HCEC 1CT (cell line): Measurements from ENCODE around the gene ZNF423.

Experiments used
- DNase-seq: peaks from one replicate; pipeline ENCODE4 v3.0.0-alpha.2; 2017

The ZNF423 gene

GRCh38 chr16:49617710-49618330 is 238.1 kb downstream of the ZNF423 start:
- DNase-seq = no peak

GRCh38 chr16:49617016-49617629 is 238.8 kb downstream of the ZNF423 start:
- DNase-seq = no peak

- DNase-seq = no peak
Measured at GRCh38 chr16:49615576-49615975, 240.3 kb downstream of the ZNF423 start.

GRCh38 chr16:49610983-49611382 is 244.9 kb downstream of the ZNF423 start:
- DNase-seq = no peak

- DNase-seq = no peak
Measured at GRCh38 chr16:49608779-49609178, 247.1 kb downstream of the ZNF423 start.

- no peak for DNase-seq
Measured at GRCh38 chr16:49608098-49608497, 247.8 kb downstream of the ZNF423 start.

- DNase-seq = no peak
Measured at GRCh38 chr16:49605536-49606254, 250.2 kb downstream of the ZNF423 start.

GRCh38 chr16:49604602-49605001 is 251.3 kb downstream of the ZNF423 start:
- no peak for DNase-seq

GRCh38 chr16:49603956-49604355 is 252.0 kb downstream of the ZNF423 start:
- DNase-seq = no peak

GRCh38 chr16:49602976-49603310 is 253.0 kb downstream of the ZNF423 start:
- DNase-seq = no peak

- DNase-seq = no peak
Measured at GRCh38 chr16:49602201-49602975, 253.5 kb downstream of the ZNF423 start.

- DNase-seq = no peak
Measured at GRCh38 chr16:49601576-49601975, 254.3 kb downstream of the ZNF423 start.

- DNase-seq = no peak
Measured at GRCh38 chr16:49600976-49601375, 254.9 kb downstream of the ZNF423 start.

- no peak for DNase-seq
Measured at GRCh38 chr16:49600536-49600935, 255.4 kb downstream of the ZNF423 start.

GRCh38 chr16:49599704-49600103 is 256.2 kb downstream of the ZNF423 start:
- DNase-seq = no peak

GRCh38 chr16:49599281-49599680 is 256.6 kb downstream of the ZNF423 start:
- no peak for DNase-seq

- DNase-seq = no peak
Measured at GRCh38 chr16:49598383-49599170, 257.3 kb downstream of the ZNF423 start.

- DNase-seq = no peak
Measured at GRCh38 chr16:49597796-49598195, 258.1 kb downstream of the ZNF423 start.

GRCh38 chr16:49596648-49597291 is 259.1 kb downstream of the ZNF423 start:
- DNase-seq = no peak

GRCh38 chr16:49596068-49596467 is 259.8 kb downstream of the ZNF423 start:
- no peak for DNase-seq

- no peak for DNase-seq
Measured at GRCh38 chr16:49594685-49595498, 261.0 kb downstream of the ZNF423 start.
